Measurements from ENCODE around the gene PLEKHG7. TPM values are rescaled to one million over a fixed set of nuclear protein-coding genes. Genes with fewer than 3 reads are reported as not detected.
A peak's percentile ranks its signal among the peaks of the same experiment; 100 is the strongest.

PLEKHG7 gene
- total and polyA plus RNA-seq, 10 of the 15 experiments (the other 5 are each of a cell fraction or from before 2014, with no cell fraction given): 0.16 to 1.3 (median 0.65) TPM; not detected in 1

DNA sequence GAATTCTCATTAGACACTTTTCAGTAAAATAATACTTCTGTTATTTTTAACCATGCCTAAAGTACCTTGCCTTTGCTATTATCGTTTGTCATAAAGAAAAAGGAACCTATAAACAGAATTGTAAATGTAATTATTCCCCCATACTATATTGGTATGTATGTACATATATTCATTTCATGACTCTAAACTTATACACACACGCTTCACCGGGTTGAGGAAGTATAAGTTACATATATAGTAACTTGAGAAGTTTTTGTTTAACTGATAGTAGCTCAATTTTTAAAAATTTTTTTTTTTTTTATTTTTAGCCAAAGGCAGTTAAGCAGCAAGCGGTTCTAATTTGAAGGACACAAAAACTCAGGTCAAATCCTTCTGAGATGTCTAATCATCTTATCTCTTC, 107.6 kb downstream of the PLEKHG7 start:
- H3K4me2 ChIP-seq (ENCODE audit: control insufficient read depth, insufficient read depth): peak overlapping the region; percentile 30
- H4K20me1 ChIP-seq (ENCODE audit: control insufficient read depth, insufficient read depth): no peaks in the 10 kb centered on the region
- no peaks in the 10 kb centered on the region for H3K27me3 ChIP-seq (replicated peaks in 1 of 2; ENCODE audit: control insufficient read depth in 2 of 2, insufficient read depth in 2 of 2, low read length in 1 of 2)
- WGBS (ENCODE audit: insufficient coverage, insufficient replicate concordance, low lambda C conversion rate, missing lambda C conversion rate): 0% methylated on average over 4 of the region's 4 CpGs
- ChIA-PET RAD21 (ENCODE audit: unreplicated experiment) (interaction anchor here (0.6 to 1.5 kb wide), 6 partner anchors 25 to 610 kb away, joined by 3 to 7 read pairs (median 4); no protein-coding TSS in a partner anchor), CTCF (interaction anchor here (0.6 to 2.7 kb wide), 4 partner anchors 18 to 127 kb away, joined by 3 to 11 read pairs (median 4); no protein-coding TSS in a partner anchor), POLR2A (no interaction called here), SMC1A (ENCODE audit: uncharacterized antibody, unreplicated experiment) (interaction anchor here (0.9 to 2.4 kb wide), 12 partner anchors 10 to 610 kb away, joined by 3 to 10 read pairs (median 4); partner anchors contain the start of gene PLEKHG7)
- H3K9ac ChIP-seq (ENCODE audit: control insufficient read depth, insufficient read depth, low read length): no peak overlapping the region
- no TSS peak for BruUV-seq (replicated peaks)
- H2AFZ ChIP-seq (ENCODE audit: control insufficient read depth, low read depth, low read length): no peak overlapping the region
- H3K9me3 ChIP-seq (replicated peaks; ENCODE audit: control insufficient read depth, insufficient read depth, low read length): no peaks in the 10 kb centered on the region; the same call in 2 of the 3 replicates
- H3K4me1 ChIP-seq (ENCODE audit: control insufficient read depth, insufficient read depth, low read length): peaks cover 8% of the 10 kb centered on the region; the same call in 1 of the 2 replicates
- peak overlapping the region; percentile 77 for H3K27ac ChIP-seq (ENCODE audit: control insufficient read depth, insufficient read depth)
- DNase-seq (ENCODE audit: low read depth, low spot score) (peak; percentile 13), ATAC-seq (peak; percentile 89), FAIRE-seq (peak; percentile 73)
- in situ Hi-C loops (cut with MboI): no loop called here
- peaks cover 2 to 6% of the 10 kb centered on the region in 2 experiments; a peak in 3 of 4 replicates for H3K36me3 ChIP-seq (ENCODE audit: control insufficient read depth in 2 of 2, insufficient read depth in 2 of 2, low read length in 1 of 2)
- intact Hi-C loops (cut with micrococcal nuclease; ENCODE audit: unreplicated experiment): no loop called here
- H3K79me2 ChIP-seq (ENCODE audit: control insufficient read depth, insufficient read depth, low read length): no peaks in the 10 kb centered on the region
- H3K4me3 ChIP-seq: no peak overlapping the region
- TF ChIP-seq MEF2B (IDR thresholded peaks at IDR 0.05; ENCODE audit: partially characterized antibody, poor library complexity, severe bottlenecking) (peak; percentile 76), ATF7 (IDR thresholded peaks at IDR 0.05; ENCODE audit: low read depth) (no peak), SMC3 (IDR thresholded peaks at IDR 0.05; ENCODE audit: borderline replicate concordance, low read length) (no peak), CTCF (IDR thresholded peaks at IDR 0.05 in 2 of 3, conservative IDR thresholded peaks at IDR 0.05 in 1 of 3; ENCODE audit: control insufficient read depth in 2 of 3, extremely low read depth in 1 of 3, insufficient read depth in 1 of 3, low read depth in 3 of 3, low read length in 3 of 3) (no peak), RAD21 (IDR thresholded peaks at IDR 0.05; ENCODE audit: insufficient read depth, low read depth, low read length) (no peak), SMAD5 (IDR thresholded peaks at IDR 0.05; ENCODE audit: low read depth) (no peak), MYC (IDR thresholded peaks at IDR 0.05; ENCODE audit: insufficient read depth, insufficient read length, insufficient replicate concordance, low read length, severe bottlenecking) (no peak), CUX1 (IDR thresholded peaks at IDR 0.05; ENCODE audit: insufficient replicate concordance, low read depth, low read length) (no peak), ZNF274 (IDR thresholded peaks at IDR 0.05; ENCODE audit: insufficient read depth, insufficient read length) (no peak)
- TF ChIP-seq, protein P1, sequence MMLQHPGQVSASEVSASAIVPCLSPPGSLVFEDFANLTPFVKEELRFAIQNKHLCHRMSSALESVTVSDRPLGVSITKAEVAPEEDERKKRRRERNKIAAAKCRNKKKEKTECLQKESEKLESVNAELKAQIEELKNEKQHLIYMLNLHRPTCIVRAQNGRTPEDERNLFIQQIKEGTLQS (IDR thresholded peaks at IDR 0.05; ENCODE audit: borderline replicate concordance, extremely low read depth, low read depth, low read length): no peak
- TF ChIP-seq, protein P2, sequence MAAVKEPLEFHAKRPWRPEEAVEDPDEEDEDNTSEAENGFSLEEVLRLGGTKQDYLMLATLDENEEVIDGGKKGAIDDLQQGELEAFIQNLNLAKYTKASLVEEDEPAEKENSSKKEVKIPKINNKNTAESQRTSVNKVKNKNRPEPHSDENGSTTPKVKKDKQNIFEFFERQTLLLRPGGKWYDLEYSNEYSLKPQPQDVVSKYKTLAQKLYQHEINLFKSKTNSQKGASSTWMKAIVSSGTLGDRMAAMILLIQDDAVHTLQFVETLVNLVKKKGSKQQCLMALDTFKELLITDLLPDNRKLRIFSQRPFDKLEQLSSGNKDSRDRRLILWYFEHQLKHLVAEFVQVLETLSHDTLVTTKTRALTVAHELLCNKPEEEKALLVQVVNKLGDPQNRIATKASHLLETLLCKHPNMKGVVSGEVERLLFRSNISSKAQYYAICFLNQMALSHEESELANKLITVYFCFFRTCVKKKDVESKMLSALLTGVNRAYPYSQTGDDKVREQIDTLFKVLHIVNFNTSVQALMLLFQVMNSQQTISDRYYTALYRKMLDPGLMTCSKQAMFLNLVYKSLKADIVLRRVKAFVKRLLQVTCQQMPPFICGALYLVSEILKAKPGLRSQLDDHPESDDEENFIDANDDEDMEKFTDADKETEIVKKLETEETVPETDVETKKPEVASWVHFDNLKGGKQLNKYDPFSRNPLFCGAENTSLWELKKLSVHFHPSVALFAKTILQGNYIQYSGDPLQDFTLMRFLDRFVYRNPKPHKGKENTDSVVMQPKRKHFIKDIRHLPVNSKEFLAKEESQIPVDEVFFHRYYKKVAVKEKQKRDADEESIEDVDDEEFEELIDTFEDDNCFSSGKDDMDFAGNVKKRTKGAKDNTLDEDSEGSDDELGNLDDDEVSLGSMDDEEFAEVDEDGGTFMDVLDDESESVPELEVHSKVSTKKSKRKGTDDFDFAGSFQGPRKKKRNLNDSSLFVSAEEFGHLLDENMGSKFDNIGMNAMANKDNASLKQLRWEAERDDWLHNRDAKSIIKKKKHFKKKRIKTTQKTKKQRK (IDR thresholded peaks at IDR 0.05; ENCODE audit: low read depth, low read length): no peak
